Esophagus squamous epithelium (tissue), 4 donors: ENCODE measurements around the gene PRKCB.

ENCODE experiments used
- POLR2A ChIP-seq, 4 donors: fragments of 450-650 bp; IDR thresholded peaks; one replicate each; pipeline ENCODE4 v1.6.1; 2017; ENCODE audit warnings: antibody characterized with exemption in 4 of 4, mild to moderate bottlenecking in 4 of 4, moderate library complexity in 3 of 4
- TF ChIP-seq, protein P1 (sequence below), 6 experiments: fragments of 450-650 bp in 4 of 6; fragments of 200-600 bp in 2 of 6; sonication (generic) in 2 of 6; IDR thresholded peaks; one replicate each; pipeline ENCODE4 v1.5.1; 2016 to 2019; ENCODE audit warnings: antibody characterized with exemption in 6 of 6, mild to moderate bottlenecking in 4 of 6, moderate library complexity in 4 of 6

DNA sequence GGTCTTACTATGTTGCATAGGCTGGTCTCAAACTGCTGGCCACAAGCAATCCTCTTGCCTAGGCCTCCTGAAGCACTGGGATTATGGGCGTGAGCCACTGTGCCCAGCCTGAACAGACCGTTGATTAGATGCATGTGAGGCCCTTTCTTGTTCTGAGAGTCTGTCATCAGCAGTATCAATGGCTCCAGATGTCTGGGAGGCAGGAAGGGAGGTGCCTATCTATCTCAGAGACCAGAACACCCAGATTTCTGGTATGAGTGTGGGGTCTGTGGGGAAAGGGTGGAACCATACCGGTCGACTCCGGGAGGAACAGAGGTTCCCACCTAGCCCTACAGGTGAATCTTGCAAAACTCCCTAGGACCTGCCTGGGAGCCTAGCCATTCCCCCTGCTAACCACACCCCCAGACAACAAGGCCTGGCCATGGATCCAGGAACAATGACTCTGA lies 71.7 kb downstream of the PRKCB start:
- TF ChIP-seq, protein P1, sequence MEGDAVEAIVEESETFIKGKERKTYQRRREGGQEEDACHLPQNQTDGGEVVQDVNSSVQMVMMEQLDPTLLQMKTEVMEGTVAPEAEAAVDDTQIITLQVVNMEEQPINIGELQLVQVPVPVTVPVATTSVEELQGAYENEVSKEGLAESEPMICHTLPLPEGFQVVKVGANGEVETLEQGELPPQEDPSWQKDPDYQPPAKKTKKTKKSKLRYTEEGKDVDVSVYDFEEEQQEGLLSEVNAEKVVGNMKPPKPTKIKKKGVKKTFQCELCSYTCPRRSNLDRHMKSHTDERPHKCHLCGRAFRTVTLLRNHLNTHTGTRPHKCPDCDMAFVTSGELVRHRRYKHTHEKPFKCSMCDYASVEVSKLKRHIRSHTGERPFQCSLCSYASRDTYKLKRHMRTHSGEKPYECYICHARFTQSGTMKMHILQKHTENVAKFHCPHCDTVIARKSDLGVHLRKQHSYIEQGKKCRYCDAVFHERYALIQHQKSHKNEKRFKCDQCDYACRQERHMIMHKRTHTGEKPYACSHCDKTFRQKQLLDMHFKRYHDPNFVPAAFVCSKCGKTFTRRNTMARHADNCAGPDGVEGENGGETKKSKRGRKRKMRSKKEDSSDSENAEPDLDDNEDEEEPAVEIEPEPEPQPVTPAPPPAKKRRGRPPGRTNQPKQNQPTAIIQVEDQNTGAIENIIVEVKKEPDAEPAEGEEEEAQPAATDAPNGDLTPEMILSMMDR (IDR thresholded peaks at IDR 0.05): no peak
- TF ChIP-seq POLR2A (IDR thresholded peaks at IDR 0.05): no peak
